Measurements from ENCODE around the gene ATXN10. TPM values are rescaled to one million over a fixed set of nuclear protein-coding genes. Genes with fewer than 3 reads are reported as not detected.
"Not testable (repeated sequence)": the region's sequence is repeated elsewhere in the genome, so short reads cannot be mapped to it uniquely, and the experiment has no call there.

Gene ATXN10
- total RNA-seq, 1 donor: 63.3 TPM

DNA sequence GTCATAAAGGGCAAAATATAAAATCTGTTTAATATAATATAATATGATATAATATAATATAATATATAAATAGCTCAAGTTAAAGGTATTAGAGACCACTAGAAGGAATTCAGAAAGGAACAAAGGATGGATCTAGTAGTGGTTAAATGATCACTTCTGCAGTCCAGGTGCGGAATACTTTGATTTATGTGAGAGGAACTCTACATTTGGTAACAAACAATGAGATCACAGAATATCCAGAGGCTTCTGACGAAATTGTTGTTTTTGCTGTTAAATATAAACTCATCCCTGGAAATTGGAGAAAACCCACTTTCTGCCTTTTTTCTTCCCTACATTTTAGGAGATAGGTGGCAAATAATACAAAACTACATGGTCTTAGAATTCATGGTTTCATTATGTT is 36.0 kb downstream of the ATXN10 start:
- no peak for DNase-seq (ENCODE audit: low read depth in 2 of 3, low spot score in 2 of 3)

GRCh38 chr22:45708145-45708544 is 36.5 kb downstream of the ATXN10 start:
- DNase-seq (ENCODE audit: low read depth in 2 of 3, low spot score in 2 of 3): no peak

GRCh38 chr22:45709060-45709739 is 37.6 kb downstream of the ATXN10 start:
- DNase-seq (ENCODE audit: low read depth in 2 of 3, low spot score in 2 of 3): no peak

- DNase-seq (ENCODE audit: low read depth in 2 of 3, low spot score in 2 of 3): no peak
These were observed 38.2 kb downstream of the ATXN10 start for GRCh38 chr22:45709866-45710265.

- no peak for DNase-seq (ENCODE audit: low read depth in 2 of 3, low spot score in 2 of 3)
These were observed 38.8 kb downstream of the ATXN10 start for GRCh38 chr22:45710469-45710868.

DNA sequence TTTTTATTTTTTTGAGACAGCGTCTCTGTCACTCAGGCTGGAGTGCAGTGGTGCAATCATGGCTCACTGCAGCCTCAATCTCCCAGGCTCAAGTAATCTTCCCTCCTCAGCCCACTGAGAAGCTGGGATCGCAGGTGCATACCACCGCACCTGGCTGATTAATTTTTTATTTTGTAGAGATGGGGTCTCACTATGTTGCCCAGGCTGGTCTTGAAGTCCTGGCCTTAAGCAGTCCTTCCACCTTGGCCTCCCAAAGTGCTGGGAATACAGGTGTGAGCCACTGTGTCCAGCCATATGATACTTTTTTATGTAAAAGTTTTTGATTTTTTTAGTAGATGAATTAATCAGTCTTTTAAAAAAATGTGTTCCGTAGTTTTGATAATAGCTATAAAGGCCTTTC is 42.8 kb downstream of the ATXN10 start:
- not testable (repeated sequence) for DNase-seq (ENCODE audit: low read depth in 2 of 3, low spot score in 2 of 3)

GRCh38 chr22:45717789-45718188 is 46.2 kb downstream of the ATXN10 start:
- DNase-seq (ENCODE audit: low read depth in 2 of 3, low spot score in 2 of 3): no peak

DNA sequence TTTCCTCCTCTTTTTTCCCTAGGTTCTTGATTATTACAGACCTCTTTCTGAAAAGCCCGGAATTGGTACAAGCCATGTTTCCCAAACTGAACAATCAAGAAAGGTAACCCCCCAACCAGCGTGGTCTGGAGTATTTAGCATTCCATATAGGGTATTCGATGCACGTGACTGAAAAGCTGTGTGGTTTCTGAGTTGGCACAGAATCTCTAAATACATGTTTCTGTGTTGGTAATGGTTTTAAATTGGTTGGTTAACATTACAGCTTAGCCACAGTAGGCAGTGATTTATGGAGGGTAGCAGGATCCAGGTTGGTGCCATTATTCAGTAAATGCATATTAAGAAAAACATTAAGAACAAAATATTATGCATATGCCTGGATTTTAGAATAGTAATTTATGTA is 46.8 kb downstream of the ATXN10 start:
- DNase-seq (ENCODE audit: low read depth in 2 of 3, low spot score in 2 of 3): no peak

GRCh38 chr22:45720839-45721378 is 49.3 kb downstream of the ATXN10 start:
- DNase-seq (ENCODE audit: low read depth in 2 of 3, low spot score in 2 of 3): no peak

GRCh38 chr22:45722006-45722405 is 50.4 kb downstream of the ATXN10 start:
- DNase-seq (ENCODE audit: low read depth in 2 of 3, low spot score in 2 of 3): no peak

DNA sequence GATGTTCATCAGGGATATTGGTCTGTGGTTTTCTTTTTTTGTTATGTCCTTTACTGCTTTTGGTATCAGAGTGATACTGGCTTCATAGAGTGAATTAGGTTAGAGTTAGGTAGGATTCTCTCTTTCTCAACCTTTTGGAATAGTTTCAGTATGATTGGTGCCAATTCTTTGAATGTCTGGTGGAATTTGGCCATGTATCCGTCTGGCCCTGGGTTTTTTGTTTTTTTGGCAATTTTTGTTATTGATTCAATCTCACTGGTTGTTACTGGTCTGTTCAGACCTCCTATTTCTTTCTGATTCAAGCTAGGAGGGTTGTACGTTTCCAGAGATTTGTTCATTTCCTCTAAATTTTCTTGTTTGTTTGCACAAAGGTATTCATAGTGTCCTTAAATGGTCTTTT is 54.4 kb downstream of the ATXN10 start:
- DNase-seq (ENCODE audit: low read depth in 2 of 3, low spot score in 2 of 3): no peak

DNA sequence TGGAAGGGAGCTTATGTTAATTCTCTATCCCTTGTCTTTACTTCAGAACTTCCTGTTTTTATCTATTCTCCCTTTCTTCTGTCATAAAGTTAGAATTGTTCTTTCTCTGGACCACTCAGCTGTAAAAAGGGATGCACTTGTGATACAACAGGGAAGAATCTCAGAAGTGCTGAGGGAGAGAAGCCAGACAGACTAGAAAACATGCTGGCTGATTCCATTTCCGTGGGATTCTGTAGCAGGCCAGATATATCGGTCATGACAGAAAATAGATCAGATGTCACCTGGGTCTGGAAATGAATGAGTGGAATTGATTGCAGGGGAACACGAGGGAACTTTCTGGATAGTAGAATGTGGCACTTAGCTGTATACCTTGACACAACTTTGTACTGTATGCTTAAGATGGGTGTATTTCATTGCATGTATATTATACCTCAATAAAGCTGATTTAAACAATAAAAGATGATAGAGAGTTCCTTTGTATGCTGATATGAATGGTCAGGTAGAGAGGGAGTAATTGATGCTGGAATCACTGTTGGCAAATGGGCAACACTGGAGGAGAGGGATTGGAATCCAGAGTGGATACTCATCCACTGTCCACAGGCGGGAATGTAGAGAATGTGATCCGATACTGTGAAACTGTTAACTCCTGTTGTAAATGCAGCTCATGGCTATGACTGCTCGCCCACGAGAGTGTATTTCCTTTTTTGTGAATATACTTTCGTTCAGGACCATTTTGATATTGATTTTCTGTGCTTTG is 59.6 kb downstream of the ATXN10 start:
- DNase-seq (ENCODE audit: low read depth in 2 of 3, low spot score in 2 of 3): no peak

- DNase-seq (ENCODE audit: low read depth in 2 of 3, low spot score in 2 of 3): peak in 2 of 3 donors; percentile 6 to 48
These were observed 60.3 kb downstream of the ATXN10 start for GRCh38 chr22:45731798-45732495.

- no peak for DNase-seq (ENCODE audit: low read depth in 2 of 3, low spot score in 2 of 3)
These were observed 63.6 kb downstream of the ATXN10 start for GRCh38 chr22:45735273-45735672.

DNA sequence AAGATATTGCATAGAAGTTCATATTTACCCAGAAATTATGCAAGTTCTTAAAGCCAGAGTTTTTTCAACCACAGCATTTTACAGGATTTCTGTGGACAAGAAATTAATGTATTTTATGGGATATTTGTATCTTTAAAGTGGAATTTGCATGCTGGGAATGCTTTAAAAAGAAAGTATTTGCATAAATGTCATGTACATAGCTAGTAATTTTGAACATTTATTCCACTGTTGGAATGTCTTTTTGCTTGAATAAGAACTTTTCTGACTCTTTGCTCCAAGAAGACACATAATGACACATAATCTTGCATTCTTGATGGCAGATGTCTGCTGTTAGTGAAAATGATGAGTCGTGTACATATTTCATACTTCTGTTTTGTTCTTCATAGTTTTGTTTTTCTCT is 66.6 kb downstream of the ATXN10 start:
- DNase-seq (ENCODE audit: low read depth in 2 of 3, low spot score in 2 of 3): no peak

GRCh38 chr22:45740236-45740635 is 68.6 kb downstream of the ATXN10 start:
- no peak for DNase-seq (ENCODE audit: low read depth in 2 of 3, low spot score in 2 of 3)

DNA sequence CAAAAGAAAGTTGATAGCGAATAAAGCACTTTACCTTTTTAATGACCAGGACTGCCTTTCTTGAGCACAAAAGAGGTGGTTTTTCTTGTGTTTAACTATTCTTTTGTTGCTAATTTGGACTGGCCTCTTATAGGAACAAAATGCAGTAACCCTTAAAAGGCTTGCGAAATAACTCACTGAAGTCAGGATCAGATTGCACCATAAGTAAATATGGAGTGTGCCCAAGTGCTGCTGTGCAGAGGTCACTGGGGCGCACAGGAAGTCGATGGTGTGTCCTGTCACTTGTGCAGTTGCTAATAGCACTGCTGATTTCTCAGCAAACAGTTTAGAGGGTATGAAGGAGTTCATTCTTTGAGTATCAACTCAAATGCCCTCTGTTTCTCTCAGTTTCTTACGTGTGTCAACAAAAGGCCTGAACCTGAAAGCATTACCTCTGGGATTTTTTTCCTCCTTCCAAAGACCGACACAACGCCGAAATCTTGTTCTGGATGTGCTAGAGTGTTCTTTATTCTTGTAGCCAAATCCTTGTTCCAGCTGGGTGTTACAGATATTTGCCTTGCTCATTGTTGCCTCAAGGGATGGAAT is 71.3 kb downstream of the ATXN10 start:
- DNase-seq (ENCODE audit: low read depth in 2 of 3, low spot score in 2 of 3): no peak

GRCh38 chr22:45743687-45744086 is 72.1 kb downstream of the ATXN10 start:
- DNase-seq (ENCODE audit: low read depth in 2 of 3, low spot score in 2 of 3): no peak

- no peak for DNase-seq (ENCODE audit: low read depth in 2 of 3, low spot score in 2 of 3)
These were observed 72.8 kb downstream of the ATXN10 start for GRCh38 chr22:45744442-45744841.

DNA sequence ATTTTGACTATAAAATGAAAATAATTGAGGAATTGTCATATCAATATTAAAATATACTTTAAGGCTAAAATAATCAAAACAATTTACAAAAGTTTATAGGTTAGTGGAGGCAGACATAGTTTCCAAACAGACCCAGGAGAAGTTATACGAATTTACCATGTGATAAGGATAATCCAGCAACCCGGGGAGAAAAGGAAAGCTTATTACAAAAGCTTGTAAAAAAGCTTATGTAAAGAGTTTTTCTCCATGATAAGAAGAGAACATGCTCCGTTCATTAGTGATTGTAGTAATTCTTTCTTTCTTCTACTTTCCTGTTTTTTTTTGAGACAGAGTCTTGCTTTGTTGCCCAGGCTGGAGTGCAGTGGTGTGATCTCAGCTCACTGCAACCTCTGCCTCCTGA is 79.0 kb downstream of the ATXN10 start:
- DNase-seq (ENCODE audit: low read depth in 2 of 3, low spot score in 2 of 3): no peak

GRCh38 chr22:45752036-45752435 is 80.4 kb downstream of the ATXN10 start:
- DNase-seq (ENCODE audit: low read depth in 2 of 3, low spot score in 2 of 3): no peak

Measured in hematopoietic multipotent progenitor cell (in vitro differentiated cells).